22Rv1 (cell line): ENCODE measurements around the gene GATD1.

Experiments
- ZFX ChIP-seq: fragments of 450-650 bp; IDR thresholded peaks from 2 replicates; pipeline ENCODE4 v1.6.1; 2017; ENCODE audit warnings: antibody characterized with exemption, borderline replicate concordance
- TF ChIP-seq, protein P1 (sequence below): fragments of 450-650 bp; IDR thresholded peaks from 2 replicates; pipeline ENCODE4 v1.5.1; 2017; ENCODE audit warnings: mild to moderate bottlenecking

DNA sequence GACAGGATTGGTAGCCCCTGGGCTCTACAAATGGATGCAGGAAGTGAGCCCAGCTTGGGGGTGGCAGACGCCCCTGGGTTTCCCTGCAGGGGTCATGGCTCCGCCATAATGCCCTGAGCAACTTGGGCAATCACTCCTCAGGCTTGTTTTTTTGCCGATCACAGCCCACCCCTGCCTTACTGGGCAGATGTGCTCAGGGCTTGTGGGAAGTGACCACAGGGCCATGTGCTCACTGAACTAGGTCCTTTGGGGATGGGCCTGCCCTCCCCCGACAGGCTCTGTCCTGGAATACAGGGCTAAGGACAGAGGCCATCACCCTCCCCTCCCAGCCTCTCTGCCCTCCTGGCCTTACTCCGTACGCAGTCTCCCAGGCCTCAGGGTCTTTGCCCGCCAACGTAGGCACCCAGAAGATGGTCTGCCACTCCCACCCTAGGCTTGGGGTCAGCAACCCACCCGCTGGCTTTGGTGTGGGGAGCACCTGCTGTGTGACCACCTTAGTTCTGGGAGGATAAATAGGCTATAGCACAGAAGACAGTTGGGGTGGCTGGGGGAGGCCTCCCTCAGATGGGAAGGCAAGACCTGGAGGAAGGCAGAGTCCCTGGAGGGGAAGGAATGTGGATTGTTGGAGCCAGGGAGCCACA lies 36.3 kb upstream of the GATD1 start:
- TF ChIP-seq, protein P1, sequence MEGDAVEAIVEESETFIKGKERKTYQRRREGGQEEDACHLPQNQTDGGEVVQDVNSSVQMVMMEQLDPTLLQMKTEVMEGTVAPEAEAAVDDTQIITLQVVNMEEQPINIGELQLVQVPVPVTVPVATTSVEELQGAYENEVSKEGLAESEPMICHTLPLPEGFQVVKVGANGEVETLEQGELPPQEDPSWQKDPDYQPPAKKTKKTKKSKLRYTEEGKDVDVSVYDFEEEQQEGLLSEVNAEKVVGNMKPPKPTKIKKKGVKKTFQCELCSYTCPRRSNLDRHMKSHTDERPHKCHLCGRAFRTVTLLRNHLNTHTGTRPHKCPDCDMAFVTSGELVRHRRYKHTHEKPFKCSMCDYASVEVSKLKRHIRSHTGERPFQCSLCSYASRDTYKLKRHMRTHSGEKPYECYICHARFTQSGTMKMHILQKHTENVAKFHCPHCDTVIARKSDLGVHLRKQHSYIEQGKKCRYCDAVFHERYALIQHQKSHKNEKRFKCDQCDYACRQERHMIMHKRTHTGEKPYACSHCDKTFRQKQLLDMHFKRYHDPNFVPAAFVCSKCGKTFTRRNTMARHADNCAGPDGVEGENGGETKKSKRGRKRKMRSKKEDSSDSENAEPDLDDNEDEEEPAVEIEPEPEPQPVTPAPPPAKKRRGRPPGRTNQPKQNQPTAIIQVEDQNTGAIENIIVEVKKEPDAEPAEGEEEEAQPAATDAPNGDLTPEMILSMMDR = no peak
- no peak for TF ChIP-seq ZFX
